ENCODE measurements around the gene ZNF578.

DNA sequence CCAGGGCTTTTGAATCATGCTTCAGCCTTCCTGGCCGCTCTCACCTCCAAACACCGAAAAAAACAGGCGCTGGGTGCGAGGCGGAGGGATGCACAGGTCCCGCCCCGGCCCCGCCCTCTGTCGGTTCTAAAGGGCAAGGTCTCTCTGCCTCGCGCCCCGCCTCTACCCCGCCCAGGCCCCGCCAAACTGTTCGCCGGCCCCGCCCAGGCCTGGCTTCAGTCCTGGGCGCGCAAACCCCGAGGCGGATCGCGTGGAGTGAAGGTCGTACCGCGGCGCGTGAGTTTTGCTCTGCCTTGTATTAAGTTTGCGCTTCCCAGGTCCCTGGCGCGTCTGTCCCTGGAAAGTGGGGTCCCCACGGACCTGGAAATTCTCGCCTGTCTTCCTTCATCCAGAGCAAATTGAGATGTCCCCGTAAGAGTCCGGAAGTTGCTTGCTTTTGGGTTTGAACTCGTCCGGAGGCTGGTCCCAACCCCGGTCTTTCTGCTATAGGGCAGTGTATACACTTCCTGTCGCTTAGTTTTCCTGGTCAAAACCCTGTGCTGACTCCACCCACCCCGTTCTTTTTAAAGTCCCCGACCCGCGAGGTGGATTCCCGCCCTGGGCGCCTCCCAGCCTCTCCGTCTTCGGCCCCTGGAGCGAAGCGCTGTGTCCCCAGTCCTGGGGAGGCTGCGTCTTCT is 82.6 kb downstream of the ZNF578 start:
- TF ChIP-seq CTCF (conservative IDR thresholded peaks at IDR 0.05; ENCODE audit: low read depth, low read length) (no peak), BHLHE40 (IDR thresholded peaks at IDR 0.05; ENCODE audit: low read depth, low read length) (no peak), MAFK (IDR thresholded peaks at IDR 0.05; ENCODE audit: low read depth, low read length) (no peak)
